ENCODE results near the gene ADGRD1. TPM values are rescaled to one million over a fixed set of nuclear protein-coding genes. Genes with fewer than 3 reads are reported as not detected.
A peak's percentile ranks its signal among the peaks of the same experiment; 100 is the strongest.
"Not testable (repeated sequence)": the region's sequence is repeated elsewhere in the genome, so short reads cannot be mapped to it uniquely, and the experiment has no call there.

ADGRD1 gene
- total and polyA plus RNA-seq, 2 donors = 0.94 to 2.1 TPM

- peak overlapping the region in 1 of 2 donors; percentile 9 for H3K27ac ChIP-seq (ENCODE audit: low read depth in 1 of 2, low read length in 1 of 2)
- H3K4me1 ChIP-seq (ENCODE audit: control insufficient read depth in 2 of 2, insufficient read depth in 2 of 2, low read length in 2 of 2) = no peaks in the 10 kb centered on the region
- DNase-seq (ENCODE audit: low read depth in 6 of 9, low spot score in 9 of 9) = no peak
- no peaks in the 10 kb centered on the region for H3K9me3 ChIP-seq (ENCODE audit: control insufficient read depth in 2 of 2, insufficient read depth in 1 of 2, low read length in 1 of 2)
- 67% methylated on average over 15 of the region's 15 CpGs for WGBS
- no peak overlapping the region for H3K4me3 ChIP-seq (ENCODE audit: low read length in 2 of 2)
- no peaks in the 10 kb centered on the region for H3K27me3 ChIP-seq (ENCODE audit: control insufficient read depth in 2 of 2, insufficient read depth in 1 of 2, low read length in 1 of 2)
- H3K36me3 ChIP-seq (ENCODE audit: control insufficient read depth in 2 of 2, insufficient read depth in 2 of 2, low read length in 1 of 2) = no peaks in the 10 kb centered on the region
These were observed 162.9 kb downstream of the ADGRD1 start for GRCh38 chr12:131116468-131117117.

DNA sequence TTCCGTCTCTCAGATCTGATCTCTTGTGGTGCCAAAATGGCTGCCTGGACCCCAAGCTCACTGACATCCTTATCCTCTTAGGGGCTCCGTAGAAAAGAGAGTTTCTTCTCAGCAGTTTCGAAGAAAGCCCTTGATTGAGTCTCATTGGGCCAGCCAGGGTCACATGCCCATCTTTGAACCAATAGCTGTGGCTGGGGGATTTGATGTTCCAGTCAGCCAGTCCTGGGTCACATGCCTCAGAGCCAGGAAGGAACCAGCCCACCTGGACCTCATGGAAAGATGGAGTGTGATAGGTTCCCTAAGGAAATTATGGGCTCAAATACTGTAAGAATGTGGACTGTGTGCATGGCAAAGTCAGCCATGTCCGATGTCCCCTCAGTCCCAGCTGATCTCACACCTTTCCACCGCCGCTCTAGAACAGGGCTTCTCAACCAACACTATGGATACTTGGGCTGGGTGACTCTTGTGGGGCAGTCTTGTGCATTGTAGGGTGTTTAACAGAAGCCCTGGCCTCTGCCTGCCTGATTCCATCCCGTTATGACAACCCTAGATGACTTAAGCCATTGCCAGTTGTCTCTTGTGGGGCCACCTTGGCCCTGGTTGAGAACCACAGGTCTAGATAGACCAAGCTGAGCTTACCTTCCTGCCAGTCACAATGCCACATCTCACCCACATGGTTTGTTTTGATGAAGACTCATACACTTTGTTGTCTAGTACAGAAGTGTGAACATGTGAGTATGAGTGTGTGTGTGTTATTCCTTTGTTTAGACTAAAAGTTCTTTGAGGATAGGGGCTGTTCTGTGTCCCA lies 163.9 kb downstream of the ADGRD1 start:
- Histone ChIP-seq H3K27ac (ENCODE audit: low read depth in 1 of 2, low read length in 1 of 2) (no peak overlapping the region), H3K4me1 (ENCODE audit: control insufficient read depth in 2 of 2, insufficient read depth in 2 of 2, low read length in 2 of 2) (no peaks in the 10 kb centered on the region), H3K4me3 (ENCODE audit: low read length in 2 of 2) (no peak overlapping the region), H3K36me3 (ENCODE audit: control insufficient read depth in 2 of 2, insufficient read depth in 2 of 2, low read length in 1 of 2) (no peaks in the 10 kb centered on the region), H3K9me3 (ENCODE audit: control insufficient read depth in 2 of 2, insufficient read depth in 1 of 2, low read length in 1 of 2) (no peaks in the 10 kb centered on the region), H3K27me3 (ENCODE audit: control insufficient read depth in 2 of 2, insufficient read depth in 1 of 2, low read length in 1 of 2) (no peaks in the 10 kb centered on the region)
- WGBS = 96% methylated on average over 7 of the region's 7 CpGs
- no peak for DNase-seq (ENCODE audit: low read depth in 6 of 9, low spot score in 9 of 9)

- H3K9me3 ChIP-seq (ENCODE audit: control insufficient read depth in 2 of 2, insufficient read depth in 1 of 2, low read length in 1 of 2) = no peaks in the 10 kb centered on the region
- 78% methylated on average over 9 of the region's 9 CpGs for WGBS
- no peaks in the 10 kb centered on the region for H3K27me3 ChIP-seq (ENCODE audit: control insufficient read depth in 2 of 2, insufficient read depth in 1 of 2, low read length in 1 of 2)
- H3K36me3 ChIP-seq (ENCODE audit: control insufficient read depth in 2 of 2, insufficient read depth in 2 of 2, low read length in 1 of 2) = no peaks in the 10 kb centered on the region
- DNase-seq (ENCODE audit: low read depth in 6 of 9, low spot score in 9 of 9) = no peak
- no peaks in the 10 kb centered on the region for H3K4me1 ChIP-seq (ENCODE audit: control insufficient read depth in 2 of 2, insufficient read depth in 2 of 2, low read length in 2 of 2)
- no peak overlapping the region for H3K4me3 ChIP-seq (ENCODE audit: low read length in 2 of 2)
- H3K27ac ChIP-seq (ENCODE audit: low read depth in 1 of 2, low read length in 1 of 2) = peak overlapping the region in 1 of 2 donors; percentile 11
These were observed 164.7 kb downstream of the ADGRD1 start for GRCh38 chr12:131118371-131118770.

DNA sequence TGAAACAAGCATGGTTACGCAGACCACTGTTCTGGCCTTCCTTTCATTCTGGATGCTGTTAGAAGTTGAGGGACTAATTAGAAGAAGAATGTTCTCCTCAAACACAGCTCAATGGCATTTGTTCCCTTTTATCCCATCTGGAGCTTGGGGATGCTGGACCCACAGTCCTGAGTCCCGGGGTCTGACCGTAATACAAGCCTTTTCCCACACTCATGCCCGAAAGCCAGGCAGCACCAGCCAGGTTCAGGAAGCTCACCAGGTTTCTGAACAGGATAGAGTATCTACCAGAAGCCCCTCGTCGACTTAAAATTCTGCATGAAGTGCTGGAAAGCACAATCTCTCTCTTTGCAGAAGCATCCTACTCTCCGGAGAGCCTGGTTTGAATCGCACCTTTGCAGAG lies 165.6 kb downstream of the ADGRD1 start:
- DNase-seq (ENCODE audit: low read depth in 6 of 9, low spot score in 9 of 9) = not testable (repeated sequence)

GRCh38 chr12:131119936-131120335 lies 166.2 kb downstream of the ADGRD1 start:
- WGBS = 97% methylated on average over 8 of the region's 8 CpGs
- Histone ChIP-seq H3K4me1 (ENCODE audit: control insufficient read depth in 2 of 2, insufficient read depth in 2 of 2, low read length in 2 of 2) (no peaks in the 10 kb centered on the region), H3K27ac (ENCODE audit: low read depth in 1 of 2, low read length in 1 of 2) (no peak overlapping the region), H3K4me3 (ENCODE audit: low read length in 2 of 2) (no peak overlapping the region), H3K27me3 (ENCODE audit: control insufficient read depth in 2 of 2, insufficient read depth in 1 of 2, low read length in 1 of 2) (no peaks in the 10 kb centered on the region), H3K9me3 (ENCODE audit: control insufficient read depth in 2 of 2, insufficient read depth in 1 of 2, low read length in 1 of 2) (no peaks in the 10 kb centered on the region), H3K36me3 (ENCODE audit: control insufficient read depth in 2 of 2, insufficient read depth in 2 of 2, low read length in 1 of 2) (no peaks in the 10 kb centered on the region)
- no peak for DNase-seq (ENCODE audit: low read depth in 6 of 9, low spot score in 9 of 9)

More for the DNA sequence above, 165.6 kb downstream of the ADGRD1 start:
- 97% methylated on average over 8 of the region's 8 CpGs for WGBS
- not testable (repeated sequence) for H3K27me3 ChIP-seq (ENCODE audit: control insufficient read depth in 2 of 2, insufficient read depth in 1 of 2, low read length in 1 of 2); H3K4me3 ChIP-seq (ENCODE audit: low read length in 2 of 2); H3K9me3 ChIP-seq (ENCODE audit: control insufficient read depth in 2 of 2, insufficient read depth in 1 of 2, low read length in 1 of 2); H3K27ac ChIP-seq (ENCODE audit: low read depth in 1 of 2, low read length in 1 of 2); H3K36me3 ChIP-seq (ENCODE audit: control insufficient read depth in 2 of 2, insufficient read depth in 2 of 2, low read length in 1 of 2); H3K4me1 ChIP-seq (ENCODE audit: control insufficient read depth in 2 of 2, insufficient read depth in 2 of 2, low read length in 2 of 2)

DNA sequence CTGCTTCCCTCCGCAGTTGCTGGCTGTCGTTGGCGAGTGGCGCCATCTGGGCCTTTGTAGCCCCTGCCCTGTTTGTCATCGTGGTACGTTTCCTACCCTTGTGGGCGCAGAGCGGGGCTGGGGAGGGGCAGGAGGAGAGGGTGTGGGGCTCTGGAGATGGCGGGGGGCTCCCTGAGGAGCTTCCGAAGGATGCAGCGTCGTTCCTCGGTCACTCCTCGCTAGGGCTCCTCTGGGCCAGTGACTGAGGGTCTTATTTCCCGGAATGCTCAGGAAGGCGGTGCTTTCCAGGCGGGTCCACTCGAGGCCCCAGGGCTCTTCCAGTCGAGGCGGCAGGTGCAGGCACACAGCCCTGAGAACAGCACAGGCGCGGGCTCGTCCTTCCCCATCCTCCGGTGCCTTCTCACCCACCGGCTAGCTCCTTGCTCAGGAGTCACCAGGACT lies 167.1 kb downstream of the ADGRD1 start:
- Histone ChIP-seq H3K9me3 (ENCODE audit: control insufficient read depth in 2 of 2, insufficient read depth in 1 of 2, low read length in 1 of 2) (no peaks in the 10 kb centered on the region), H3K27me3 (ENCODE audit: control insufficient read depth in 2 of 2, insufficient read depth in 1 of 2, low read length in 1 of 2) (no peaks in the 10 kb centered on the region), H3K4me1 (ENCODE audit: control insufficient read depth in 2 of 2, insufficient read depth in 2 of 2, low read length in 2 of 2) (no peaks in the 10 kb centered on the region), H3K27ac (ENCODE audit: low read depth in 1 of 2, low read length in 1 of 2) (no peak overlapping the region), H3K36me3 (ENCODE audit: control insufficient read depth in 2 of 2, insufficient read depth in 2 of 2, low read length in 1 of 2) (no peaks in the 10 kb centered on the region), H3K4me3 (ENCODE audit: low read length in 2 of 2) (no peak overlapping the region)
- 93% methylated on average over 25 of the region's 25 CpGs for WGBS
- DNase-seq (ENCODE audit: low read depth in 6 of 9, low spot score in 9 of 9) = no peak

DNA sequence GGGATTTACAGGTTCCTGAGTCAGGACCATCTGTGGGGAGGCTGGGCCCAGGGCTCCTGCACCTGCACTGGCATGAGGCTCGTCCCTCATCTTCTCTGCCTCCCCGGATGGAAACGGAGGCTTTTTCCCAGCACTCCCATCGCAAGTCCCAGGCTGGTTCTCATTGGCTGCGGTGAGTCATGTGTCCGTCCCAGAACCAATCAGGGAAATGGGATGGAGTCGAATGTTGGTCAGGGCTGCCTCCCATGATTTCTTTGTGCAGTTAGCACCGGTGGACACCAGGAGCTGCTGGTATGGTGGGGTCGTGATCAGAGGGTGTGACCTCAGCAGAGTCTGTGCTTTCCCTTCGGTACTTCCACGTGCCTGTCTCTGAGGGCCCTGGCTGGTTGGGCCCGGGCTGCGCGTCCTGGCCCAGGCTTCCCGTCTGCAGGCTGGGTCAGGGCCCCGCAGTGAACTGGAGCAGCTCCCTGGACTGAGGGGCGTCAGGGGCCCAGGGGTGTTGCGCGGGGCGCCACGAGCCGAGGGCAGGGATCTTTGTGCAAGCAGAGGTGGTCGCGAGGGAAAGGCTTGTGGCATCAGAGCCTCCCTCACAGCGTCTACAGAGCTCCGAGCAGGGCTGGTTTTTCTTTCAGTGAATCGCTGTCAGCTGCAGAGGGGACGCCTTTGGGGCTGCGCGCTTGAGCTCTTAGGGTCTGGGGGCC lies 168.1 kb downstream of the ADGRD1 start:
- Histone ChIP-seq H3K4me1 (ENCODE audit: control insufficient read depth in 2 of 2, insufficient read depth in 2 of 2, low read length in 2 of 2) (no peaks in the 10 kb centered on the region), H3K27ac (ENCODE audit: low read depth in 1 of 2, low read length in 1 of 2) (no peak overlapping the region), H3K4me3 (ENCODE audit: low read length in 2 of 2) (no peak overlapping the region), H3K9me3 (ENCODE audit: control insufficient read depth in 2 of 2, insufficient read depth in 1 of 2, low read length in 1 of 2) (no peaks in the 10 kb centered on the region), H3K27me3 (ENCODE audit: control insufficient read depth in 2 of 2, insufficient read depth in 1 of 2, low read length in 1 of 2) (no peaks in the 10 kb centered on the region), H3K36me3 (ENCODE audit: control insufficient read depth in 2 of 2, insufficient read depth in 2 of 2, low read length in 1 of 2) (no peaks in the 10 kb centered on the region)
- WGBS = 93% methylated on average over 30 of the region's 30 CpGs
- no peak for DNase-seq (ENCODE audit: low read depth in 6 of 9, low spot score in 9 of 9)

DNA sequence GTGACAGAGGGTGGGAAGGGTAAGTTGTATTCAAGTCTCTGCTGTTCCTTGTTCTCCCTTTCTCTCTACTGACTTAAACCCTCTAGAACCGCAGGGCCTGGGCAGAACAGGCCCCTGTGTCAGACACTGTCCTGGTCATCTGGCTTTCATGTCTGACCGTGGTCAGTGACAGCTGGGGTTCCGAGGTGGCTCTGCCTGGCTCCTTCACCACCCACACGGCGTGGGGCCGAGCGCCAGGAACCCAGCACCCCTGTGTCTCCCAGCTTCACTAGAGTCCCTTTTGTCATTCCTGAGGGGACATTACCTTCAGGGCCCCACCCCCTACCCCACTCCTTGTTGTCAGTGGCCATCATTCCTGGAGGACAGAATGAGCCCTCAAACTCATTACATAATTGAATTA lies 168.9 kb downstream of the ADGRD1 start:
- Histone ChIP-seq H3K4me1 (ENCODE audit: control insufficient read depth in 2 of 2, insufficient read depth in 2 of 2, low read length in 2 of 2) (no peaks in the 10 kb centered on the region), H3K9me3 (ENCODE audit: control insufficient read depth in 2 of 2, insufficient read depth in 1 of 2, low read length in 1 of 2) (no peaks in the 10 kb centered on the region), H3K36me3 (ENCODE audit: control insufficient read depth in 2 of 2, insufficient read depth in 2 of 2, low read length in 1 of 2) (no peaks in the 10 kb centered on the region), H3K4me3 (ENCODE audit: low read length in 2 of 2) (no peak overlapping the region), H3K27ac (ENCODE audit: low read depth in 1 of 2, low read length in 1 of 2) (no peak overlapping the region), H3K27me3 (ENCODE audit: control insufficient read depth in 2 of 2, insufficient read depth in 1 of 2, low read length in 1 of 2) (no peaks in the 10 kb centered on the region)
- no peak for DNase-seq (ENCODE audit: low read depth in 6 of 9, low spot score in 9 of 9)
- WGBS = 95% methylated on average over 7 of the region's 7 CpGs

- DNase-seq (ENCODE audit: low read depth in 6 of 9, low spot score in 9 of 9) = no peak
- H3K4me3 ChIP-seq (ENCODE audit: low read length in 2 of 2) = no peak overlapping the region
- no peak overlapping the region for H3K27ac ChIP-seq (ENCODE audit: low read depth in 1 of 2, low read length in 1 of 2)
- H3K27me3 ChIP-seq (ENCODE audit: control insufficient read depth in 2 of 2, insufficient read depth in 1 of 2, low read length in 1 of 2) = no peaks in the 10 kb centered on the region
- WGBS = 98% methylated on average over 10 of the region's 10 CpGs
- no peaks in the 10 kb centered on the region for H3K9me3 ChIP-seq (ENCODE audit: control insufficient read depth in 2 of 2, insufficient read depth in 1 of 2, low read length in 1 of 2)
- H3K36me3 ChIP-seq (ENCODE audit: control insufficient read depth in 2 of 2, insufficient read depth in 2 of 2, low read length in 1 of 2) = no peaks in the 10 kb centered on the region
- no peaks in the 10 kb centered on the region for H3K4me1 ChIP-seq (ENCODE audit: control insufficient read depth in 2 of 2, insufficient read depth in 2 of 2, low read length in 2 of 2)
These were observed 170.1 kb downstream of the ADGRD1 start for GRCh38 chr12:131123817-131124216.
